Spleen (tissue), 7 donors: Measurements from ENCODE around the gene DPPA5.

Experiments
- POLR2A ChIP-seq, 3 donors: fragments of 450-650 bp; IDR thresholded peaks; one replicate each; pipeline ENCODE4 v1.5.1; 2017; ENCODE audit warnings: antibody characterized with exemption in 3 of 3, mild to moderate bottlenecking in 1 of 3
- POLR2AphosphoS5 ChIP-seq, 3 donors: sonication (generic); formaldehyde crosslinking; IDR thresholded peaks; one replicate each; pipeline ENCODE4 v1.5.1; 2017; ENCODE audit warnings: antibody characterized with exemption in 3 of 3
- TF ChIP-seq, protein P1 (sequence below), 11 experiments: fragments of 200-600 bp in 7 of 11; fragments of 450-650 bp in 4 of 11; sonication (generic) in 4 of 11; IDR thresholded peaks in 8 of 11; conservative IDR thresholded peaks in 3 of 11; 1 replicate in 7 of 11; 2 replicates in 4 of 11; pipeline versions ENCODE4 v1.4.0 to v1.8.0; 2016 to 2021; ENCODE audit warnings: antibody characterized with exemption in 11 of 11, inconsistent platforms in 4 of 11, mild to moderate bottlenecking in 1 of 11
- donor health status: DM: no; HTN: no; CAD: no; lungs with moderate emphysema.
- donor health status: DM: no; HTN: no; CAD: no.
- donor health status: DM: no; HTN: no; CAD: no.

- TF ChIP-seq POLR2A (IDR thresholded peaks at IDR 0.05) = no peak
- TF ChIP-seq, protein P1, sequence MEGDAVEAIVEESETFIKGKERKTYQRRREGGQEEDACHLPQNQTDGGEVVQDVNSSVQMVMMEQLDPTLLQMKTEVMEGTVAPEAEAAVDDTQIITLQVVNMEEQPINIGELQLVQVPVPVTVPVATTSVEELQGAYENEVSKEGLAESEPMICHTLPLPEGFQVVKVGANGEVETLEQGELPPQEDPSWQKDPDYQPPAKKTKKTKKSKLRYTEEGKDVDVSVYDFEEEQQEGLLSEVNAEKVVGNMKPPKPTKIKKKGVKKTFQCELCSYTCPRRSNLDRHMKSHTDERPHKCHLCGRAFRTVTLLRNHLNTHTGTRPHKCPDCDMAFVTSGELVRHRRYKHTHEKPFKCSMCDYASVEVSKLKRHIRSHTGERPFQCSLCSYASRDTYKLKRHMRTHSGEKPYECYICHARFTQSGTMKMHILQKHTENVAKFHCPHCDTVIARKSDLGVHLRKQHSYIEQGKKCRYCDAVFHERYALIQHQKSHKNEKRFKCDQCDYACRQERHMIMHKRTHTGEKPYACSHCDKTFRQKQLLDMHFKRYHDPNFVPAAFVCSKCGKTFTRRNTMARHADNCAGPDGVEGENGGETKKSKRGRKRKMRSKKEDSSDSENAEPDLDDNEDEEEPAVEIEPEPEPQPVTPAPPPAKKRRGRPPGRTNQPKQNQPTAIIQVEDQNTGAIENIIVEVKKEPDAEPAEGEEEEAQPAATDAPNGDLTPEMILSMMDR (IDR thresholded peaks at IDR 0.05 in 8 of 11, conservative IDR thresholded peaks at IDR 0.05 in 3 of 11) = no peak
- TF ChIP-seq POLR2AphosphoS5 (IDR thresholded peaks at IDR 0.05) = no peak
Measured at GRCh38 chr6:73371984-73372383, 17.9 kb upstream of the DPPA5 start.
